ENCODE results near the gene TRIM65.

The TRIM65 gene

DNA sequence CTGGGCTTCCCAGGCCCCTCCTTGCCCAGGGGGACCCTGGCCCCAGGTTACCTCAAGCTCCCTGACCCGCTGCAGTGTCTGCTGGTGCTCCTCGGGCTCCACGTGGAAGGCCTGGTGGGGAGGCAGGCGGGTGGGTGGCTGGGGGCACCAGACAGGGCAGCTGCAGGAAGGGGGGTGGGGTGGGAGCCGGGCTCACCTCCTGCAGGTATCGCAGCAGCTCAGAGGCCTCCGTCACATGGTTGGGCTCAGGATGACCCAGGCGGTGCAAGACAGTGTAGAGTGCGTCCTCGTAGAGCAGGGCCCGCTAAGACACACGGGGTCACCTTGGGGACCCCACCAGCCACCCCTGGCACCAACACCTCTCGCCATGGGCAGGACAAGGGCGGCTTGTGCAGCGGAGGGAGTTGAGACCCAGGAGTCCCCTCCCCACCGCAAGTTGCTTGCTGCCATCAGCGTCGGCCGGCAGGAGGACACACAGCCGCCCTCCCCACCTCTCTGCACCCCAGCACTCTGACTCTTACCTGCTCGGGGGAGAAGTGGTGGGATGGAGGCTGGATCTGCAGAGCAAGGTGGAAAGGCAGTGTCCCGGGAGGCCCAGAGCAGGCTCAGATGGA lies 53.7 kb downstream of the TRIM65 start:
- no peak overlapping the region for H3K4me2 ChIP-seq (ENCODE audit: low read depth, low read length)
- no peaks in the 10 kb centered on the region for H3K36me3 ChIP-seq (replicated peaks; ENCODE audit: insufficient read depth, low read length)
- no peaks in the 10 kb centered on the region for H3K4me1 ChIP-seq (ENCODE audit: low read length)
- H4K20me1 ChIP-seq (ENCODE audit: insufficient read depth, low read length) = no peaks in the 10 kb centered on the region
- no peaks in the 10 kb centered on the region for H3K79me2 ChIP-seq (ENCODE audit: low read length)
- no peak for DNase-seq
- H2AFZ ChIP-seq (ENCODE audit: low read length) = no peak overlapping the region
- no peak overlapping the region for H3K27ac ChIP-seq (ENCODE audit: low read length)
- TF ChIP-seq EZH2phosphoT487 (IDR thresholded peaks at IDR 0.05; ENCODE audit: low read length) (no peak), EZH2 (optimal IDR thresholded peaks at IDR 0.05; ENCODE audit: low read depth, low read length) (no peak)
- TF ChIP-seq, protein P1, sequence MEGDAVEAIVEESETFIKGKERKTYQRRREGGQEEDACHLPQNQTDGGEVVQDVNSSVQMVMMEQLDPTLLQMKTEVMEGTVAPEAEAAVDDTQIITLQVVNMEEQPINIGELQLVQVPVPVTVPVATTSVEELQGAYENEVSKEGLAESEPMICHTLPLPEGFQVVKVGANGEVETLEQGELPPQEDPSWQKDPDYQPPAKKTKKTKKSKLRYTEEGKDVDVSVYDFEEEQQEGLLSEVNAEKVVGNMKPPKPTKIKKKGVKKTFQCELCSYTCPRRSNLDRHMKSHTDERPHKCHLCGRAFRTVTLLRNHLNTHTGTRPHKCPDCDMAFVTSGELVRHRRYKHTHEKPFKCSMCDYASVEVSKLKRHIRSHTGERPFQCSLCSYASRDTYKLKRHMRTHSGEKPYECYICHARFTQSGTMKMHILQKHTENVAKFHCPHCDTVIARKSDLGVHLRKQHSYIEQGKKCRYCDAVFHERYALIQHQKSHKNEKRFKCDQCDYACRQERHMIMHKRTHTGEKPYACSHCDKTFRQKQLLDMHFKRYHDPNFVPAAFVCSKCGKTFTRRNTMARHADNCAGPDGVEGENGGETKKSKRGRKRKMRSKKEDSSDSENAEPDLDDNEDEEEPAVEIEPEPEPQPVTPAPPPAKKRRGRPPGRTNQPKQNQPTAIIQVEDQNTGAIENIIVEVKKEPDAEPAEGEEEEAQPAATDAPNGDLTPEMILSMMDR (IDR thresholded peaks at IDR 0.05; ENCODE audit: low read length) = no peak
- H3F3A ChIP-seq (ENCODE audit: insufficient read depth, low read length) = no peaks in the 10 kb centered on the region
- no peaks in the 10 kb centered on the region for H3K9me2 ChIP-seq (replicated peaks; ENCODE audit: insufficient read depth, low read length)
- H3K27me3 ChIP-seq (replicated peaks; ENCODE audit: insufficient read depth, low read length) = peaks cover 7% of the 10 kb centered on the region; the same call in 1 of the 2 replicates
- no peak overlapping the region for H3K4me3 ChIP-seq (ENCODE audit: low read length)
- no peaks in the 10 kb centered on the region for H3K9me3 ChIP-seq (replicated peaks; ENCODE audit: insufficient read depth, low read length)
- no peak overlapping the region for H3K9ac ChIP-seq (ENCODE audit: low read length)

DNA sequence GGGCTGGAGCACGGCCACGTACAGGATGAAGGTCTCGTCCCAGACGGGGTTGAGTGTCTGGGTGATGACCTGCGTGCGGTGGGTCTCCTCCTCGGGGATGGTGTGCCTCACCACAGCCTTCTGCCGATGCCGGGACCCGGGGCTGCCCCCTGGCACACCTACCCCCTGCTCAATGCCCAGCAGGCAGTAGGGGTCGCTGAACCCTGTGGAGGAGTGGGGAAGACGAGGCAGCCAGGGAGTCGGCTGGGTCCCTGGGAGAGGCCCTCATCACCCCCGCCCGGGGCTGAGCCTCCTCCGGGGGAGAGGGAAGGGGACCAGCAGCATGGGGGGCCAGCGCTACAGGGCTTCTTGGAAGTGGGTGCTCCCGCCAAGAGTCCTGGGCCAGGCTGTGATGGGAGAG lies 54.3 kb downstream of the TRIM65 start:
- no peak for TF ChIP-seq EZH2 (optimal IDR thresholded peaks at IDR 0.05; ENCODE audit: low read depth, low read length)
- Histone ChIP-seq H3K36me3 (replicated peaks; ENCODE audit: insufficient read depth, low read length) (no peaks in the 10 kb centered on the region), H3K9ac (ENCODE audit: low read length) (no peak overlapping the region), H3K9me2 (replicated peaks; ENCODE audit: insufficient read depth, low read length) (no peaks in the 10 kb centered on the region), H4K20me1 (ENCODE audit: insufficient read depth, low read length) (no peaks in the 10 kb centered on the region), H2AFZ (ENCODE audit: low read length) (no peak overlapping the region), H3K4me3 (ENCODE audit: low read length) (no peak overlapping the region), H3K4me2 (ENCODE audit: low read depth, low read length) (no peak overlapping the region), H3K79me2 (ENCODE audit: low read length) (no peaks in the 10 kb centered on the region), H3K27me3 (replicated peaks; ENCODE audit: insufficient read depth, low read length) (peaks cover 7% of the 10 kb centered on the region; the same call in 1 of the 2 replicates), H3K4me1 (ENCODE audit: low read length) (no peaks in the 10 kb centered on the region), H3F3A (ENCODE audit: insufficient read depth, low read length) (no peaks in the 10 kb centered on the region), H3K9me3 (replicated peaks; ENCODE audit: insufficient read depth, low read length) (no peaks in the 10 kb centered on the region), H3K27ac (ENCODE audit: low read length) (no peak overlapping the region)
- DNase-seq = no peak

DNA sequence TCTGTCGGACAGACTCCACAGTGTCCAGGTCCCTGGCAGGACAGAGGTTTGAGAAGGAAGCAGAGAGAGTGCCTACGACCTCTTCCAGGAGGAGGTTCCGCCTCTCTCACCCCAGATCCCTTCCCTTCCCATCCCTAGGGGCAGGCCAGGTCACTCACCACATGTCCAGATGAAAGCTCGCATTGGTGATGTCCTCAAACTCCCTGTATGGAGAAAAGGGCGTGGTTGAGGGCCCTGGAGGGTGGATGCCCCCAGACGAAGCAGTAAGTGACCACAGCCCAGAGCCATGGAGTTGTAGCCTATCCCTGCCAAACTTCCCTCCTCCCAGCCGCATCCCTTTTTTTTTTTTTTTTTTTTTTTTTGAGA lies 56.0 kb downstream of the TRIM65 start:
- no peak overlapping the region for H3K27ac ChIP-seq (ENCODE audit: low read length)
- peaks cover 7% of the 10 kb centered on the region; the same call in 1 of the 2 replicates for H3K27me3 ChIP-seq (replicated peaks; ENCODE audit: insufficient read depth, low read length)
- no peaks in the 10 kb centered on the region for H3K9me3 ChIP-seq (replicated peaks; ENCODE audit: insufficient read depth, low read length)
- H2AFZ ChIP-seq (ENCODE audit: low read length) = no peak overlapping the region
- no peak for DNase-seq
- H3K9ac ChIP-seq (ENCODE audit: low read length) = no peak overlapping the region
- H3K9me2 ChIP-seq (replicated peaks; ENCODE audit: insufficient read depth, low read length) = no peaks in the 10 kb centered on the region
- no peaks in the 10 kb centered on the region for H3K4me1 ChIP-seq (ENCODE audit: low read length)
- H3K4me3 ChIP-seq (ENCODE audit: low read length) = no peak overlapping the region
- H3K79me2 ChIP-seq (ENCODE audit: low read length) = no peaks in the 10 kb centered on the region
- TF ChIP-seq, protein P1 (IDR thresholded peaks at IDR 0.05; ENCODE audit: low read length) = no peak
- no peak for TF ChIP-seq EZH2phosphoT487 (IDR thresholded peaks at IDR 0.05; ENCODE audit: low read length)
- no peak for TF ChIP-seq EZH2 (optimal IDR thresholded peaks at IDR 0.05; ENCODE audit: low read depth, low read length)
- H3K4me2 ChIP-seq (ENCODE audit: low read depth, low read length) = no peak overlapping the region
- H3K36me3 ChIP-seq (replicated peaks; ENCODE audit: insufficient read depth, low read length) = no peaks in the 10 kb centered on the region
- no peaks in the 10 kb centered on the region for H3F3A ChIP-seq (ENCODE audit: insufficient read depth, low read length)
- H4K20me1 ChIP-seq (ENCODE audit: insufficient read depth, low read length) = no peaks in the 10 kb centered on the region
